GM12874 (cell line): ENCODE results near the gene ACMSD.

Source experiments
- CTCF ChIP-seq: IDR thresholded peaks from 2 replicates; pipeline ENCODE4 v1.5.1; 2011; ENCODE audit warnings: low read depth, mild to moderate bottlenecking, control low read depth, low read length, moderate library complexity; ENCODE audit not compliant: insufficient read depth

Gene ACMSD

GRCh38 chr2:134943540-134943939 lies 105.1 kb downstream of the ACMSD start:
- TF ChIP-seq CTCF, result no peak

DNA sequence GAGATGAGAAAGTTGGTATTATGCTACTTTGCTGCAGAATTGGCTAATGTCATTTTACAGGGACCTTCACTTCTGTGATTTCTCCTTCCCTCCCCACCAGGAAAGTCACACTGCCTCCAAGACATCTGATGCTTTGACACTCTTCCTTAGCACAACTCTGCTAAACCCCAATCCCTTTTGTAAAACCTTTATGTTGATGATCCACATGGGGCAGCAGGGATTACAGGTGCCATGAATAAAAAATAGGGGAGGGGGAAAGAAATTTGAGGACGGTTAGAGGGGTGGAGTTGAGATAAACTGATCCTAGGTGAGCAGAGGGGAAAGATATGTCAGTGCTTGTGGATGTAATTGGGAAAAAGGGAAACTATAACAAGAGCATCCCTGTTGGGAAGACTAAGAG lies 106.6 kb downstream of the ACMSD start:
- no peak for TF ChIP-seq CTCF

DNA sequence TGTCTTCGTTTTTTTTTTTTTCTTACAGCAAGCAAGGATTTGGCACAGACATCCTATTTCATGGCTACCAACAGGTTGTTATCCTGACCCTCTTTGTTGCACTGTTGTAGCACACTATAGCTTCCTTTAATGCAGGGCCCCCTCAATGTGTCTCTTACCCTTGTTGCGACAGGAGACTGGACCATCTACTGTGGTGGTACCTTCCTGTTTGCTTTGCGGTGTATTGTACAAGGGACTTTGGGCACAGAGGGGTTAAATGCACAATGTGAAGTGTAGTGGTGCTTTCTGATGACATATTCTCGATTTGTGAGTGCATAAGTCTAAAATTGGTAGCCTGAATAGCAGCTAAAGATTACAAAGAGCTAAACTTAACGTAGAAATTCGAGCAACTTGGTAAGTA lies 107.7 kb downstream of the ACMSD start:
- no peak for TF ChIP-seq CTCF

- TF ChIP-seq CTCF, result no peak
Measured at GRCh38 chr2:134949981-134950708, 111.7 kb downstream of the ACMSD start.

DNA sequence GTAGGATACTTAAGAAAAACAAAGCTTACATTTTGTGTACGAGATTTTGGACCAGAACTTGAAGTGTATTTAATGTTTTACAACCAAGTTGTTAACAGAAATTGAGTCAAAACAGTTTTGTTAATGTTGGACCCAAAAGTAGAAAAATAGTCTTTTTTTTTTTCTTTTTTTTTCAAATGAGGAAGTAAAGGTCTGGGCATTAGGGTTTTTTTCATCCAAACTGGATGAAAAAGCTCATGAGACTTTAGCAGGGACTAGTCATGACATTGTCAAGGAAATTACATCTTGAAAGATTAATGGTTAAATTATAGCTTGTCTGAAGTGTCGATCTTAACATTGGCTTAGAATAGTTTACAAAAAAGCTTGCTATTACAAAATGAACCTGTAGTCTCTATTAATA lies 112.5 kb downstream of the ACMSD start:
- TF ChIP-seq CTCF, result no peak
